DND-41 (cell line): ENCODE measurements around the gene ACAD9.
A peak's percentile ranks its signal among the peaks of the same experiment; 100 is the strongest.

ENCODE experiments used
- ATAC-seq: fragments of 200-7000 bp; cut with Tn5 transposase; 3 replicates; pipeline ENCODE4 v1.9.1; 2021; ENCODE audit warnings: low read depth; ENCODE audit not compliant: insufficient read depth
- DNase-seq: peaks from one replicate; pipeline ENCODE4 v3.0.0-alpha.2; 2020
- H2AFZ ChIP-seq: 2 replicates; pipeline ENCODE4 v1.6.0; 2012; ENCODE audit warnings: low read depth, low read length
- H3K27ac ChIP-seq: 2 replicates; pipeline ENCODE4 v1.5.1; 2012; ENCODE audit warnings: low read length, inconsistent platforms
- H3K27me3 ChIP-seq: fragments of 200-600 bp; sonication (generic); 2 replicates; pipeline ENCODE4 v1.6.0; 2012; ENCODE audit warnings: low read length, mild to moderate bottlenecking, inconsistent platforms; ENCODE audit not compliant: insufficient read depth, poor library complexity
- H3K36me3 ChIP-seq: 2 replicates; pipeline ENCODE4 v1.5.1; 2012; ENCODE audit warnings: low read length, inconsistent platforms; ENCODE audit not compliant: insufficient read depth
- H3K4me1 ChIP-seq: 2 replicates; pipeline ENCODE4 v1.5.1; 2012; ENCODE audit warnings: mild to moderate bottlenecking, low read length; ENCODE audit not compliant: insufficient read depth
- H3K4me2 ChIP-seq: 2 replicates; pipeline ENCODE4 v1.6.0; 2012; ENCODE audit warnings: mild to moderate bottlenecking, moderate library complexity, low read length, inconsistent platforms; ENCODE audit not compliant: insufficient read depth
- H3K4me3 ChIP-seq, 2 experiments: fragments of 200-600 bp in 1 of 2; shearing (Covaris generic) in 1 of 2; 2 replicates each; pipeline ENCODE4 v1.5.1; 2012 to 2016; ENCODE audit warnings: inconsistent platforms in 2 of 2, low read length in 2 of 2, mild to moderate bottlenecking in 2 of 2, low read depth in 1 of 2, moderate library complexity in 1 of 2
- H3K79me2 ChIP-seq: 2 replicates; pipeline ENCODE4 v1.6.0; 2012; ENCODE audit warnings: low read length, inconsistent platforms; ENCODE audit not compliant: insufficient read depth
- H3K9ac ChIP-seq: 2 replicates; pipeline ENCODE4 v1.6.0; 2012; ENCODE audit warnings: low read depth, mild to moderate bottlenecking, inconsistent platforms, low read length, moderate library complexity
- H3K9me3 ChIP-seq: 2 replicates; pipeline ENCODE4 v1.5.1; 2012; ENCODE audit warnings: low read length, moderate library complexity, mild to moderate bottlenecking, inconsistent platforms; ENCODE audit not compliant: insufficient read depth, severe bottlenecking
- H4K20me1 ChIP-seq: 2 replicates; pipeline ENCODE4 v1.6.0; 2012; ENCODE audit warnings: low read length; ENCODE audit not compliant: insufficient read depth
- CTCF ChIP-seq: IDR thresholded peaks from 2 replicates; pipeline ENCODE4 v1.5.1; 2012; ENCODE audit warnings: borderline replicate concordance, low read length, moderate library complexity, mild to moderate bottlenecking; ENCODE audit not compliant: poor library complexity, severe bottlenecking; ENCODE audit errors: extremely low read depth
- EZH2 ChIP-seq: IDR thresholded peaks from 3 replicates; pipeline ENCODE4 v1.6.1; 2012; ENCODE audit warnings: borderline replicate concordance, low read depth, mild to moderate bottlenecking, moderate library complexity, low read length, inconsistent platforms; ENCODE audit not compliant: severe bottlenecking

ACAD9 gene

DNA sequence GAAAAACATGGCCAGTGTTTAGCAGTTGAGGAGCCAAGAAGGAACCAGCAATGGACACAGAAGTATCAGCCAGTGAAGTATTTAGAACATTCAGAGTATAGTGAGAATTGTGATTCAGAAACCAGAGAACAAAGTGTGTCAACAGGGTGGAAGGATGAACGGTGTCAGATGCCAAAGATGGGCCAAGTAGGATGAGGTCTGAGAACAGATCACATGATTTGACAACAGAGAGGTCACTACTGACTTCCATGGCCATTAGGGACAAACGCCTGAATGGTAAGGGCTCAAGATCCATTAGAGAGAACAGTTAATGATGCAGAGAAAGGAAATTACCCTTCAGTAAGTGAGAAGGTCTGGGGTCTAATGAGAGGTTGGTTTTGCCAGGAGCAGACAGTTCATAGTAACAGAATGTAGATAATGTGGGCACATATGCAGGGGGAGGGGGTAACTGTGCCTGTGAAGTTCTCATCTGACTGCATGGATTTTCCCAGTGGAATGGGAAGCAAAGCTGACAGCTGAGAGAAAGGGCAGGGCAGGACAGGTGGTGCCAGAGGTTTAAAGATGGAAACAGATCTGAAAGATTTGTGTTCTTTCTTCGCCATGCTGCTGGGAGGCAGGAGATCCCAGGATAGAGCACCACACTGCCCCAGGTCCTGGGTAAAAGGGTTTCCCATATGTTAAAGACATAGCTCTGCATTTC lies 4.8 kb upstream of the ACAD9 start:
- DNase-seq, result no peak
- no peak for TF ChIP-seq EZH2
- no peak for TF ChIP-seq CTCF

DNA sequence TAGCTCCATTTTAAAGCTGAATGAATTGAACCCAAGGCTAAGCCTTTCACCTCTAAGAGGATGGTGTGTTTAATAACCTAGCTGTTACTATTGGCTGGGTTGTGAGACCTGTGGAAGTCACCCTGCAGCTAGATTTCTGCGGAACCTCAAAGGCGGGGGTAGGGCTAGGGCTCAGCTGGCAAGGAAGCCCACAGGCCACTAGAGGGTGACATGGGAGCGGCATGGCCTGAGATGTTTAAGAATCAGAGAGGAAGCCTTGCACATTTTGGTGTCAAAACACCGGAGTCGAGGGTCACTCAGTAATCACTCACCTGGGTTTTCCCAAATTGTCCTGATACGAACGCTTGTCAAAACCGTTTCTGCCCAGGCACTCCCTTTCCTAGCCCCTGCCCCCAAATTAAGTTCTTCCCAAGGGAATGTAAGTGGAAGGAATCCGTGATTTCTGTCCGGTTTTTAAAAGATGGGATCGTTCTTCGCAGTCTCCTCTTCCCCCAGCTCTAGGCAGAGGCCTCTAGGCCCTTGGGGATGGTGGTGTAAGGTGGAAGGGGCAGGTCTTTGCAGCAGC lies 3.8 kb upstream of the ACAD9 start:
- Histone ChIP-seq H3K79me2 (peaks cover 26% of the 10 kb centered on the region), H3K27ac (no peak overlapping the region), H3K36me3 (peaks cover 1% of the 10 kb centered on the region), H3K9me3 (no peaks in the 10 kb centered on the region), H3K4me3 (no peak overlapping the region), H3K9ac (no peak overlapping the region; the same call in 1 of the 2 replicates), H4K20me1 (no peaks in the 10 kb centered on the region), H2AFZ (no peak overlapping the region), H3K27me3 (no peaks in the 10 kb centered on the region), H3K4me2 (no peak overlapping the region), H3K4me1 (peaks cover 20% of the 10 kb centered on the region)
- TF ChIP-seq CTCF (peak; percentile 77), EZH2 (no peak)
- ATAC-seq (peak; percentile 36; the same call in 2 of the 3 replicates), DNase-seq (peak; percentile 58)

More for the DNA sequence above, 4.8 kb upstream of the ACAD9 start:
- Histone ChIP-seq H3K4me1 (peaks cover 11% of the 10 kb centered on the region), H3K36me3 (no peaks in the 10 kb centered on the region), H3K27me3 (no peaks in the 10 kb centered on the region), H3K9me3 (no peaks in the 10 kb centered on the region), H3K27ac (no peak overlapping the region), H3K4me2 (no peak overlapping the region), H2AFZ (no peak overlapping the region), H3K79me2 (peaks cover 16% of the 10 kb centered on the region), H4K20me1 (no peaks in the 10 kb centered on the region), H3K4me3 (no peak overlapping the region), H3K9ac (no peak overlapping the region)
- ATAC-seq, result no peak

GRCh38 chr3:128878011-128878457 lies 1.4 kb upstream of the ACAD9 start:
- Histone ChIP-seq H2AFZ (peak overlapping the region; percentile 87; the same call in 1 of the 2 replicates), H3K36me3 (peaks cover 24% of the 10 kb centered on the region), H3K27ac (peak overlapping the region; percentile 97), H4K20me1 (peaks cover 14% of the 10 kb centered on the region; the same call in 1 of the 2 replicates), H3K27me3 (no peaks in the 10 kb centered on the region), H3K4me1 (peaks cover 38% of the 10 kb centered on the region), H3K9me3 (no peaks in the 10 kb centered on the region), H3K79me2 (peaks cover 50% of the 10 kb centered on the region), H3K9ac (peak overlapping the region; percentile 95), H3K4me2 (peak overlapping the region; percentile 78), H3K4me3 (peak overlapping the region; percentile 80 to 87; a peak in 3 of 4 replicates)
- DNase-seq (no peak), ATAC-seq (no peak)
- TF ChIP-seq EZH2 (no peak), CTCF (no peak)
